MG63 (cell line): ENCODE results near the gene ERLIN1. TPM values are rescaled to one million over a fixed set of nuclear protein-coding genes. Genes with fewer than 3 reads are reported as not detected.

ENCODE experiments used
- DNase-seq: peaks from one replicate; pipeline ENCODE4 v3.0.0-alpha.2; 2020
- H3K27me3 ChIP-seq: fragments of 250-450 bp; sonication (Bioruptor Pico); 2 replicates; pipeline ENCODE4 v1.5.1; 2020; ENCODE audit warnings: mild to moderate bottlenecking, moderate library complexity
- H3K36me3 ChIP-seq: fragments of 250-450 bp; sonication (Bioruptor Pico); 2 replicates; pipeline ENCODE4 v1.5.1; 2020; ENCODE audit warnings: mild to moderate bottlenecking, moderate library complexity
- H3K4me3 ChIP-seq: fragments of 250-450 bp; sonication (Bioruptor Pico); 2 replicates; pipeline ENCODE4 v1.5.1; 2020; ENCODE audit warnings: mild to moderate bottlenecking, moderate library complexity
- H3K9me3 ChIP-seq: fragments of 250-450 bp; sonication (Bioruptor Pico); 2 replicates; pipeline ENCODE4 v1.5.1; 2020; ENCODE audit warnings: mild to moderate bottlenecking, moderate library complexity
- total RNA-seq: library from RNA; depleted of rRNA; stranded (reverse); fragments of >200 nt; shearing (Covaris generic); gene quantifications from 2 replicates; pipeline ENCODE4 v1.2.3, GENCODE V29; 2014; ENCODE audit warnings: low replicate concordance; rRNA removed

ERLIN1 gene
- 38.4 and 47.2 TPM in 2 replicates for total RNA-seq

GRCh38 chr10:100185364-100186252, at the start of gene ERLIN1:
Gene ERLIN1, minus strand, starts transcription at chr10:100186029. Its CDS starts 403 bp downstream, at chr10:100185626.
- Histone ChIP-seq H3K4me3 (peak within 1 kb of the TSS; percentile 87), H3K36me3 (peaks cover 44% of the 10 kb centered on the region), H3K9me3 (no peaks in the 10 kb centered on the region)

GRCh38 chr10:100232101-100232500, 46.3 kb upstream of the ERLIN1 start:
- Histone ChIP-seq H3K9me3 (no peaks in the 10 kb centered on the region), H3K4me3 (no peak overlapping the region), H3K27me3 (no peaks in the 10 kb centered on the region), H3K36me3 (peaks cover 17% of the 10 kb centered on the region)
- DNase-seq = no peak

More at GRCh38 chr10:100185364-100186252, at the start of gene ERLIN1:
- no peaks in the 10 kb centered on the region for H3K27me3 ChIP-seq
- peak; percentile 95 for DNase-seq

GRCh38 chr10:100229819-100230422, 44.1 kb upstream of the ERLIN1 start:
- Histone ChIP-seq H3K27me3 (no peaks in the 10 kb centered on the region), H3K9me3 (no peaks in the 10 kb centered on the region), H3K36me3 (peaks cover 18% of the 10 kb centered on the region), H3K4me3 (peak overlapping the region; percentile 77)
- DNase-seq = no peak

GRCh38 chr10:100223879-100224278, 38.0 kb upstream of the ERLIN1 start:
- H3K27me3 ChIP-seq = no peaks in the 10 kb centered on the region
- H3K4me3 ChIP-seq = no peak overlapping the region
- no peak for DNase-seq
- H3K9me3 ChIP-seq = no peaks in the 10 kb centered on the region
- H3K36me3 ChIP-seq = peaks cover 50% of the 10 kb centered on the region

- H3K36me3 ChIP-seq = peaks cover 60% of the 10 kb centered on the region
- DNase-seq = no peak
- H3K9me3 ChIP-seq = no peaks in the 10 kb centered on the region
- H3K27me3 ChIP-seq = no peaks in the 10 kb centered on the region
- H3K4me3 ChIP-seq = no peak overlapping the region
Observed at GRCh38 chr10:100222529-100222928, 36.7 kb upstream of the ERLIN1 start.

- H3K9me3 ChIP-seq = no peaks in the 10 kb centered on the region
- no peaks in the 10 kb centered on the region for H3K27me3 ChIP-seq
- DNase-seq = no peak
- no peak overlapping the region for H3K4me3 ChIP-seq
- H3K36me3 ChIP-seq = peaks cover 50% of the 10 kb centered on the region
Observed at GRCh38 chr10:100216006-100216405, 30.2 kb upstream of the ERLIN1 start.

- H3K36me3 ChIP-seq = peaks cover 49% of the 10 kb centered on the region
- no peak overlapping the region for H3K4me3 ChIP-seq
- DNase-seq = no peak
- no peaks in the 10 kb centered on the region for H3K9me3 ChIP-seq
- H3K27me3 ChIP-seq = no peaks in the 10 kb centered on the region
Observed at GRCh38 chr10:100209303-100209702, 23.5 kb upstream of the ERLIN1 start.

- peaks cover 56% of the 10 kb centered on the region for H3K36me3 ChIP-seq
- H3K9me3 ChIP-seq = no peaks in the 10 kb centered on the region
- DNase-seq = no peak
- no peak overlapping the region for H3K4me3 ChIP-seq
- no peaks in the 10 kb centered on the region for H3K27me3 ChIP-seq
Observed at GRCh38 chr10:100208276-100208675, 22.4 kb upstream of the ERLIN1 start.

GRCh38 chr10:100204370-100204769, 18.5 kb upstream of the ERLIN1 start:
- Histone ChIP-seq H3K4me3 (no peak overlapping the region), H3K9me3 (no peaks in the 10 kb centered on the region), H3K36me3 (peaks cover 35% of the 10 kb centered on the region), H3K27me3 (no peaks in the 10 kb centered on the region)
- no peak for DNase-seq

GRCh38 chr10:100201549-100201948, 15.7 kb upstream of the ERLIN1 start:
- no peak for DNase-seq
- H3K9me3 ChIP-seq = no peaks in the 10 kb centered on the region
- H3K36me3 ChIP-seq = peaks cover 42% of the 10 kb centered on the region
- no peaks in the 10 kb centered on the region for H3K27me3 ChIP-seq
- H3K4me3 ChIP-seq = no peak overlapping the region

GRCh38 chr10:100194711-100195110, 8.9 kb upstream of the ERLIN1 start:
- Histone ChIP-seq H3K9me3 (no peaks in the 10 kb centered on the region), H3K27me3 (no peaks in the 10 kb centered on the region; the same call in 1 of the 2 replicates), H3K36me3 (peaks cover 59% of the 10 kb centered on the region), H3K4me3 (no peak overlapping the region)
- no peak for DNase-seq

- H3K9me3 ChIP-seq = no peaks in the 10 kb centered on the region
- DNase-seq = no peak
- H3K27me3 ChIP-seq = no peaks in the 10 kb centered on the region; the same call in 1 of the 2 replicates
- no peak overlapping the region for H3K4me3 ChIP-seq
- peaks cover 58% of the 10 kb centered on the region for H3K36me3 ChIP-seq
Observed at GRCh38 chr10:100192350-100192749, 6.5 kb upstream of the ERLIN1 start.

GRCh38 chr10:100186253-100187212, 704 bp upstream of the ERLIN1 start:
- peaks cover 47% of the 10 kb centered on the region for H3K36me3 ChIP-seq
- H3K4me3 ChIP-seq = peak overlapping the region; percentile 87
- H3K27me3 ChIP-seq = no peaks in the 10 kb centered on the region
- DNase-seq = peak; percentile 46
- no peaks in the 10 kb centered on the region for H3K9me3 ChIP-seq

- peaks cover 43% of the 10 kb centered on the region for H3K36me3 ChIP-seq
- no peak for DNase-seq
Observed at GRCh38 chr10:100184840-100185239, 989 bp downstream of the ERLIN1 start.

GRCh38 chr10:100184426-100184825, 1.4 kb downstream of the ERLIN1 start:
- H3K4me3 ChIP-seq = peak overlapping the region; percentile 87
- no peaks in the 10 kb centered on the region for H3K9me3 ChIP-seq
- H3K36me3 ChIP-seq = peaks cover 44% of the 10 kb centered on the region
- H3K27me3 ChIP-seq = no peaks in the 10 kb centered on the region
- DNase-seq = no peak

More at GRCh38 chr10:100184840-100185239, 989 bp downstream of the ERLIN1 start:
- Histone ChIP-seq H3K9me3 (no peaks in the 10 kb centered on the region), H3K27me3 (no peaks in the 10 kb centered on the region), H3K4me3 (peak overlapping the region; percentile 87)

GRCh38 chr10:100183481-100183880, 2.3 kb downstream of the ERLIN1 start:
- no peak for DNase-seq
- H3K36me3 ChIP-seq = peaks cover 46% of the 10 kb centered on the region
- H3K4me3 ChIP-seq = no peak overlapping the region

More at GRCh38 chr10:100183481-100183880, 2.3 kb downstream of the ERLIN1 start:
- Histone ChIP-seq H3K9me3 (no peaks in the 10 kb centered on the region), H3K27me3 (no peaks in the 10 kb centered on the region)
